BJ (cell line): ENCODE data around the gene DDX31. TPM values are rescaled to one million over a fixed set of nuclear protein-coding genes. Genes with fewer than 3 reads are reported as not detected.

Source experiments
- CTCF ChIA-PET: fragments of 350-600 bp; formaldehyde crosslinking; extraction: SDS; loops from one replicate; lab custom pipeline; 2021; ENCODE audit warnings: antibody characterized with exemption, inconsistent platforms; lab: Yijun Ruan, JAX
- POLR2A ChIA-PET: fragments of 300-600 bp; sonication (Branson Sonifier 250); formaldehyde crosslinking; extraction: SDS; loops from one replicate; lab custom pipeline; 2021; ENCODE audit warnings: antibody characterized with exemption; lab: Charles Lee
- DNase-seq: peaks from one replicate; pipeline ENCODE4 v3.0.0-alpha.2; 2011; ENCODE audit warnings: low read depth
- H3K27me3 ChIP-seq: 2 replicates; pipeline ENCODE4 v1.6.0; 2011; ENCODE audit warnings: low read length; ENCODE audit not compliant: control insufficient read depth, insufficient read depth
- H3K36me3 ChIP-seq: 2 replicates; pipeline ENCODE4 v1.5.1; 2011; ENCODE audit warnings: low read length; ENCODE audit not compliant: control insufficient read depth, insufficient read depth
- H3K4me3 ChIP-seq: 2 replicates; pipeline ENCODE4 v1.5.1; 2011; ENCODE audit warnings: low read depth, mild to moderate bottlenecking, control low read depth, low read length
- CTCF ChIP-seq: IDR thresholded peaks from 2 replicates; pipeline ENCODE4 v1.5.1; 2011; ENCODE audit warnings: low read depth, mild to moderate bottlenecking, control low read depth, inconsistent platforms, low read length, moderate library complexity; ENCODE audit not compliant: insufficient read depth
- polyA plus RNA-seq: library from polyadenylated mRNA; depleted of rRNA; stranded (reverse); fragments of >200 nt; gene quantifications from 2 replicates; pipeline ENCODE4 v1.2.3, GENCODE V29; 2011

DDX31 gene
- polyA plus RNA-seq, 1 experiment = 12.3 TPM

- Histone ChIP-seq H3K27me3 (peaks cover 15% of the 10 kb centered on the region), H3K36me3 (no peaks in the 10 kb centered on the region), H3K4me3 (no peak overlapping the region)
- no peak for TF ChIP-seq CTCF
- ChIA-PET POLR2A (interaction anchor here (0.6 kb wide), 1 partner anchor 137 kb away, joined by 3 read pairs; no protein-coding TSS in a partner anchor), CTCF (interaction anchor here (1.0 to 2.6 kb wide), 4 partner anchors 14 to 54 kb away, joined by 3 to 11 read pairs (median 6); no protein-coding TSS in a partner anchor)
- DNase-seq = no peak
Measured at GRCh38 chr9:132560616-132561202, 109.1 kb downstream of the DDX31 start.

DNA sequence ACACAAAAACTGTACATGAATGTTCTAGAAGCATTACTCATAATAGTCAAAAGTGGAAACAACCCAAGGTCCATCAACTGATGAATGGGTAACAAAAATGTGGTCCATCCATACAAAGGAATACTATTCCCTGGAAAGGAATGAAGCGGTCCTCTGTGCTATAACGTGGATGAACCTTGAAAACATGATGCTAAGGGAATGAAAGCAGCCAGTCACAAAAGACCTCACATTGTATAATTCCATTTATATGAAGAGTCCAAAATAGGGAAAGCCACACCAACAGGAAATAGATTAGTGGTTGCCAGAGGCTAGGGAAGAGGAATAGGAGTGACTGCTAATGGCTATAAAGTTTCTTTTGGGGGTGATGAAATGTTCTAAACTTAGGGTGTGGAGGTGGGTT, 110.1 kb downstream of the DDX31 start:
- TF ChIP-seq CTCF = no peak
- CTCF ChIA-PET = interaction anchor here (1.0 kb wide), 1 partner anchor 19 kb away, joined by 4 read pairs; no protein-coding TSS in a partner anchor
- POLR2A ChIA-PET = no interaction called here
- Histone ChIP-seq H3K4me3 (no peak overlapping the region), H3K27me3 (peaks cover 19% of the 10 kb centered on the region), H3K36me3 (no peaks in the 10 kb centered on the region)
- DNase-seq = no peak

DNA sequence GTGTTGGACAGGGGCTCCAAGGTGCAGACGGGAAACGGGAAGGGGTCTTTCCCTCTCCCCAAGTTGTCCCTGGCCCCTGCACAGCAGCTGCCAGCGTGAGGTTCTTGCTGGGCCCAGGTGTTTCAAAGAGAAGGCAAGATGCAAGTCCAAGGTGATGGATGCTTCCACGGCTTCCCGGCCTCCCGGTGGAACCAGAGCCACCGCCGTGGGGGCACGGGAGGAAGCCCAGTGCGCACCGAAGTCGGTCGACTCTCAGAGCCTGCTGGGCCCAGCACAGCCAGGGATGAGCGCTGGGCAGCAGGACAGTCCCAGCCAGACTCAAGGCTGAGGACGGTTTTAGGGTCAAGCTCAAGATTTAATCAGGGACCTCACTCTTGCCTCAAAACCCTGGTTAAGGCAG, 112.6 kb downstream of the DDX31 start:
- no peaks in the 10 kb centered on the region for H3K36me3 ChIP-seq
- DNase-seq = no peak
- POLR2A ChIA-PET = no interaction called here
- no peak for TF ChIP-seq CTCF
- CTCF ChIA-PET = interaction anchor here (1.2 kb wide), 1 partner anchor 10 kb away, joined by 3 read pairs; no protein-coding TSS in a partner anchor
- H3K4me3 ChIP-seq = no peak overlapping the region
- H3K27me3 ChIP-seq = peaks cover 18% of the 10 kb centered on the region

- ChIA-PET CTCF (interaction anchor here (1.2 kb wide), 1 partner anchor 11 kb away, joined by 3 read pairs; no protein-coding TSS in a partner anchor), POLR2A (no interaction called here)
- TF ChIP-seq CTCF = no peak
- no peaks in the 10 kb centered on the region for H3K36me3 ChIP-seq
- H3K4me3 ChIP-seq = no peak overlapping the region
- H3K27me3 ChIP-seq = peaks cover 17% of the 10 kb centered on the region
- DNase-seq = no peak
Measured at GRCh38 chr9:132556714-132557113, 113.1 kb downstream of the DDX31 start.

DNA sequence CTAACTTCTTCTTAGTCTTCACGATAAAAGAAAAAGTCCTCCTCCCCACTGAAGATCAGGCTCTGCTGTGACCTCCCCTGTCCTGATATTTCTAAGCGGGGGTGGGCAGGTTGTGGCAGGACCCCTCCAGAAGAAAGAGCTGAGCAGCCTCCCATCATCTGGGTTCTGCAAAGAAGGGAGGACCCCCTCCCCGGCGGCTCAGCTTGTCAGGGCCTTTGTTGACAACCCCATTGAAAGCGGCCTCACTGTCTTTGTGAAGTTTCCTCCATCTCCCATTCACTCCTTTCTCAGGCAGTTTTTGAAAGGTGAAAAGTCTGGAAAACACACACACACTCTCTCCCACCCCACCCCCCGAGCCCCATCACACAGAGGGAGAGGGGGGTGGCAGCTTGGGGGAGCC, 113.5 kb downstream of the DDX31 start:
- no peak overlapping the region for H3K4me3 ChIP-seq
- CTCF ChIA-PET = interaction anchor here (1.2 kb wide), 1 partner anchor 11 kb away, joined by 3 read pairs; no protein-coding TSS in a partner anchor
- TF ChIP-seq CTCF = no peak
- no peak for DNase-seq
- H3K36me3 ChIP-seq = no peaks in the 10 kb centered on the region
- POLR2A ChIA-PET = no interaction called here
- H3K27me3 ChIP-seq = peaks cover 18% of the 10 kb centered on the region
